Activated naive CD8-positive, alpha-beta T cell treated with anti-CD3 and anti-CD28 coated beads for 36 hours (primary cell): Measurements from ENCODE around the gene UBAP1. TPM values are rescaled to one million over a fixed set of nuclear protein-coding genes. Genes with fewer than 3 reads are reported as not detected.
"Not testable (repeated sequence)": the region's sequence is repeated elsewhere in the genome, so short reads cannot be mapped to it uniquely, and the experiment has no call there.

Experiments used
- DNase-seq: peaks from one replicate; pipeline ENCODE4 v3.0.0; 2021
- H3K27ac Mint-ChIP-seq: one replicate; pipeline ENCODE4 v1.8.0; 2022; ENCODE audit warnings: mild to moderate bottlenecking, moderate library complexity, mixed read lengths
- H3K27me3 Mint-ChIP-seq: one replicate; pipeline ENCODE4 v1.8.0; 2022; ENCODE audit warnings: mild to moderate bottlenecking, mixed read lengths
- H3K36me3 Mint-ChIP-seq: one replicate; pipeline ENCODE4 v1.8.0; 2021; ENCODE audit warnings: mild to moderate bottlenecking, mixed read lengths
- H3K4me1 Mint-ChIP-seq: one replicate; pipeline ENCODE4 v1.8.0; 2021; ENCODE audit warnings: mixed read lengths
- H3K4me3 Mint-ChIP-seq: one replicate; pipeline ENCODE4 v1.8.0; 2022; ENCODE audit warnings: mild to moderate bottlenecking, moderate library complexity, mixed read lengths
- H3K9me3 Mint-ChIP-seq: one replicate; pipeline ENCODE4 v1.8.0; 2022; ENCODE audit warnings: mixed read lengths
- total RNA-seq, 2 experiments: library from RNA; stranded (reverse); gene quantifications; one replicate each; pipeline ENCODE4 v1.2.3, GENCODE V29; 2021

The UBAP1 gene
- total RNA-seq, 2 experiments from 2014 or later: 36.8 to 37.1 TPM

- Mint-ChIP-seq H3K9me3 (peaks cover 1% of the 10 kb centered on the region), H3K4me3 (no peak overlapping the region), H3K36me3 (peaks cover 2% of the 10 kb centered on the region), H3K27ac (no peak overlapping the region), H3K4me1 (peaks cover 8% of the 10 kb centered on the region), H3K27me3 (no peaks in the 10 kb centered on the region)
- DNase-seq: no peak
Measured at GRCh38 chr9:34169125-34169524, 9.7 kb upstream of the UBAP1 start.

GRCh38 chr9:34170237-34170991 is 8.4 kb upstream of the UBAP1 start:
- peaks cover 8% of the 10 kb centered on the region for H3K4me1 Mint-ChIP-seq
- no peak overlapping the region for H3K27ac Mint-ChIP-seq
- H3K27me3 Mint-ChIP-seq: no peaks in the 10 kb centered on the region
- H3K4me3 Mint-ChIP-seq: no peak overlapping the region
- peaks cover 2% of the 10 kb centered on the region for H3K36me3 Mint-ChIP-seq
- no peak for DNase-seq
- H3K9me3 Mint-ChIP-seq: peaks cover 1% of the 10 kb centered on the region

- peaks cover 2% of the 10 kb centered on the region for H3K36me3 Mint-ChIP-seq
- peak overlapping the region; percentile 73 for H3K27ac Mint-ChIP-seq
- H3K27me3 Mint-ChIP-seq: no peaks in the 10 kb centered on the region
- peaks cover 1% of the 10 kb centered on the region for H3K9me3 Mint-ChIP-seq
- peak overlapping the region; percentile 59 for H3K4me3 Mint-ChIP-seq
- peaks cover 12% of the 10 kb centered on the region for H3K4me1 Mint-ChIP-seq
- DNase-seq: peak; percentile 50
Measured at GRCh38 chr9:34171753-34172535, 6.9 kb upstream of the UBAP1 start.

- no peak for DNase-seq
- H3K27me3 Mint-ChIP-seq: no peaks in the 10 kb centered on the region
- no peak overlapping the region for H3K4me3 Mint-ChIP-seq
- peaks cover 1% of the 10 kb centered on the region for H3K9me3 Mint-ChIP-seq
- no peak overlapping the region for H3K27ac Mint-ChIP-seq
- peaks cover 4% of the 10 kb centered on the region for H3K36me3 Mint-ChIP-seq
- peaks cover 25% of the 10 kb centered on the region for H3K4me1 Mint-ChIP-seq
Measured at GRCh38 chr9:34176089-34176488, 2.8 kb upstream of the UBAP1 start.

GRCh38 chr9:34177593-34178435 is 1.0 kb upstream of the UBAP1 start:
- H3K9me3 Mint-ChIP-seq: no peaks in the 10 kb centered on the region
- peak overlapping the region; percentile 93 for H3K27ac Mint-ChIP-seq
- peak overlapping the region; percentile 98 for H3K4me3 Mint-ChIP-seq
- peaks cover 17% of the 10 kb centered on the region for H3K4me1 Mint-ChIP-seq
- DNase-seq: no peak
- peaks cover 8% of the 10 kb centered on the region for H3K36me3 Mint-ChIP-seq
- H3K27me3 Mint-ChIP-seq: no peaks in the 10 kb centered on the region

GRCh38 chr9:34179213-34180136 is 632 bp downstream of the UBAP1 start:
- no peaks in the 10 kb centered on the region for H3K27me3 Mint-ChIP-seq
- peaks cover 14% of the 10 kb centered on the region for H3K36me3 Mint-ChIP-seq
- H3K27ac Mint-ChIP-seq: peak overlapping the region; percentile 93
- peak overlapping the region; percentile 98 for H3K4me3 Mint-ChIP-seq
- DNase-seq: no peak
- H3K9me3 Mint-ChIP-seq: no peaks in the 10 kb centered on the region
- H3K4me1 Mint-ChIP-seq: peaks cover 17% of the 10 kb centered on the region

GRCh38 chr9:34185778-34186551 is 7.1 kb downstream of the UBAP1 start:
- Mint-ChIP-seq H3K4me3 (no peak overlapping the region), H3K9me3 (no peaks in the 10 kb centered on the region), H3K27me3 (no peaks in the 10 kb centered on the region), H3K4me1 (peaks cover 26% of the 10 kb centered on the region), H3K36me3 (peaks cover 23% of the 10 kb centered on the region), H3K27ac (peak overlapping the region; percentile 51)
- no peak for DNase-seq

- Mint-ChIP-seq H3K27me3 (no peaks in the 10 kb centered on the region), H3K36me3 (peaks cover 18% of the 10 kb centered on the region), H3K9me3 (no peaks in the 10 kb centered on the region), H3K4me3 (no peak overlapping the region), H3K4me1 (peaks cover 34% of the 10 kb centered on the region), H3K27ac (no peak overlapping the region)
- DNase-seq: no peak
Measured at GRCh38 chr9:34187891-34188240, 9.0 kb downstream of the UBAP1 start.

- H3K27ac Mint-ChIP-seq: peak overlapping the region; percentile 44
- peaks cover 9% of the 10 kb centered on the region for H3K36me3 Mint-ChIP-seq
- H3K27me3 Mint-ChIP-seq: no peaks in the 10 kb centered on the region
- H3K4me3 Mint-ChIP-seq: no peak overlapping the region
- H3K4me1 Mint-ChIP-seq: peaks cover 38% of the 10 kb centered on the region
- no peaks in the 10 kb centered on the region for H3K9me3 Mint-ChIP-seq
- DNase-seq: no peak
Measured at GRCh38 chr9:34190996-34191892, 12.4 kb downstream of the UBAP1 start.

- H3K27me3 Mint-ChIP-seq: no peaks in the 10 kb centered on the region
- no peak for DNase-seq
- no peak overlapping the region for H3K4me3 Mint-ChIP-seq
- peaks cover 17% of the 10 kb centered on the region for H3K36me3 Mint-ChIP-seq
- H3K4me1 Mint-ChIP-seq: peaks cover 38% of the 10 kb centered on the region
- H3K27ac Mint-ChIP-seq: peak overlapping the region; percentile 58
- H3K9me3 Mint-ChIP-seq: peaks cover 1% of the 10 kb centered on the region
Measured at GRCh38 chr9:34195143-34195542, 16.3 kb downstream of the UBAP1 start.

- H3K4me3 Mint-ChIP-seq, H3K9me3 Mint-ChIP-seq, H3K27me3 Mint-ChIP-seq, DNase-seq: not testable (repeated sequence)
- peaks cover 39% of the 10 kb centered on the region for H3K4me1 Mint-ChIP-seq
- H3K36me3 Mint-ChIP-seq: peaks cover 20% of the 10 kb centered on the region
- H3K27ac Mint-ChIP-seq: peak overlapping the region; percentile 56
Measured at GRCh38 chr9:34197286-34197685, 18.4 kb downstream of the UBAP1 start.

GRCh38 chr9:34197756-34198711 is 19.2 kb downstream of the UBAP1 start:
- peaks cover 1% of the 10 kb centered on the region for H3K9me3 Mint-ChIP-seq
- peaks cover 20% of the 10 kb centered on the region for H3K36me3 Mint-ChIP-seq
- no peak overlapping the region for H3K27ac Mint-ChIP-seq
- no peak for DNase-seq
- H3K27me3 Mint-ChIP-seq: no peaks in the 10 kb centered on the region
- H3K4me1 Mint-ChIP-seq: peaks cover 37% of the 10 kb centered on the region
- H3K4me3 Mint-ChIP-seq: no peak overlapping the region
